Kidney (tissue), 14 donors: Measurements from ENCODE around the gene PTBP1. TPM values are rescaled to one million over a fixed set of nuclear protein-coding genes. Genes with fewer than 3 reads are reported as not detected.

Source experiments
- DNase-seq, 5 donors: peaks; one replicate each; pipeline ENCODE4 v3.0.0-alpha.2; 2013 to 2020
- FAIRE-seq: peaks from 2 replicates; lab custom pipeline; 2012; peaks lifted over from hg19 to GRCh38; lab: Jason Lieb, UNC
- H3K27ac ChIP-seq, 2 donors: one replicate each; pipeline ENCODE4 v1.7.0; 2013; ENCODE audit warnings: low read depth in 2 of 2, low read length in 2 of 2, inconsistent platforms in 1 of 2
- H3K27me3 ChIP-seq: one replicate; pipeline ENCODE4 v1.7.1; 2013; ENCODE audit warnings: low read length, inconsistent platforms; ENCODE audit not compliant: control insufficient read depth, insufficient read depth
- H3K36me3 ChIP-seq, 3 donors: one replicate each; pipeline versions ENCODE4 v1.7.0 to v1.7.1; 2013; ENCODE audit warnings: low read length in 3 of 3, control low read depth in 1 of 3, inconsistent platforms in 1 of 3; ENCODE audit not compliant: insufficient read depth in 3 of 3, control insufficient read depth in 2 of 3
- H3K4me1 ChIP-seq, 3 donors: one replicate each; pipeline versions ENCODE4 v1.7.0 to v1.7.1; 2013; ENCODE audit warnings: low read length in 3 of 3, inconsistent platforms in 1 of 3, low read depth in 1 of 3; ENCODE audit not compliant: control insufficient read depth in 2 of 3, insufficient read depth in 2 of 3
- H3K4me3 ChIP-seq, 3 donors: one replicate each; pipeline versions ENCODE4 v1.7.0 to v1.8.1; 2013; ENCODE audit warnings: low read length in 3 of 3, control low read depth in 1 of 3, inconsistent platforms in 1 of 3
- H3K9ac ChIP-seq, 3 donors: one replicate each; pipeline versions ENCODE4 v1.7.0 to v1.7.1; 2013; ENCODE audit warnings: low read length in 3 of 3, control low read depth in 1 of 3, inconsistent platforms in 1 of 3
- H3K9me3 ChIP-seq, 3 donors: one replicate each; pipeline versions ENCODE4 v1.7.0 to v1.7.1; 2013; ENCODE audit warnings: low read length in 3 of 3, control low read depth in 1 of 3, inconsistent platforms in 1 of 3; ENCODE audit not compliant: control insufficient read depth in 2 of 3, insufficient read depth in 1 of 3
- intact Hi-C: fragments of 100-400 bp; cut with DNase I; formaldehyde crosslinking; loops from one replicate; pipeline ENCODE4 v1.11.1; 2022
- polyA plus RNA-seq: library from polyadenylated mRNA; stranded (reverse); fragments of 350-450 nt; fragmentation: Illumina TruSeq; extraction: RNeasy Lipid Tissue Mini Kit (QIAGEN cat#74804); gene quantifications from one replicate; pipeline ENCODE4 v1.2.3, GENCODE V29; 2014; ENCODE audit warnings: low read depth, low replicate concordance; ENCODE audit not compliant: insufficient read depth
- total RNA-seq: library from RNA; stranded (reverse); fragmentation: NEBNext Ultra II Directional; extraction: Animal tissue kit (Norgen Biotek cat#: 25700); gene quantifications from one replicate; pipeline ENCODE4 v1.2.1, GENCODE V29; 2021
- TF ChIP-seq, protein P1 (sequence below): IDR thresholded peaks from 3 replicates; pipeline ENCODE4 v1.5.1; 2012; ENCODE audit warnings: mild to moderate bottlenecking, moderate library complexity, borderline replicate concordance; ENCODE audit not compliant: insufficient read depth; ENCODE audit errors: extremely low read depth
- donor health status: control.
- donor health status: control.
- donor health status: control.
- donor health status: control.
- donor health status: control.
- donor health status: DM: yes; HTN: yes; CAD: no.
- donor health status: Normal renal cell carcinoma (clear cell type).

The PTBP1 gene
- total and polyA plus RNA-seq, 2 donors from 2014 or later: 102 to 339 TPM

DNA sequence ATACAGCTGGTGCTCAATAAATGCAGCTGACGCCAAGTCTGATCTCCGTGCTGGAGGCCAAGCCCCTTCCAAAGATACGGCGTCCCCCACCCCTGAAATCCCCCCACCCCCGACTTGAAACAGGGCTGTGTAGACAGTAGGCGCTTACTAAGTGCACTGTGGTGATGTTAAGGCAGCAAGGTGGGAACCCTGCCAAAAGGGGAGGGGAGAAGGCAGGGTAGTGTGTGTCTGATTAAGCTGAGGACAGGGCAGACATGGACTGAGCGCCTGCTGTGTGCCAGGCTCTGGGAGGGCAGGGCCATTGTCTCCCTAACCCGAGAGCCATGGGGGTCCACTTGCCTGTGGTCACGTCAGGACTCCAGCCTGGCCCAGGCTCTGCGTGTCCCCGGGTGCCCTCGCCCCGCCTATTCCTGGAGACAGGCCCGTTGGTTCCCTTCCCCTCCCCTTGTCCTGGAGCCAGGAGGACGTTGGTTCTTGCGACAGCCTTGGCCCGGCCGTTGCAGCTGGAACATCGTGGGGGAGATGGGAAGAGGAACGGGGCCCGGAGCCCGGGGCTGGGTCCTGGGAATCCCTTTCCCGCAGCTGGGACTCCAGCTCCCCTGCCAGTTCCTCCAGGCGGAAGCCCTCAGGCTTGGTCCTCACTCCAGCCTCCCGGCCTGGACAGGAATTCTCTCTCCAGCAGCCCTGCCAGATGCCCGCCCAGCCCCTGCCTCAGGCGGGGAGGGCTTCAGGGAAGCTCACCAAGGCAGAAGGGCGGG, 53.1 kb downstream of the PTBP1 start:
- intact Hi-C loops: no loop called here
- no peak overlapping the region for H3K4me3 ChIP-seq

DNA sequence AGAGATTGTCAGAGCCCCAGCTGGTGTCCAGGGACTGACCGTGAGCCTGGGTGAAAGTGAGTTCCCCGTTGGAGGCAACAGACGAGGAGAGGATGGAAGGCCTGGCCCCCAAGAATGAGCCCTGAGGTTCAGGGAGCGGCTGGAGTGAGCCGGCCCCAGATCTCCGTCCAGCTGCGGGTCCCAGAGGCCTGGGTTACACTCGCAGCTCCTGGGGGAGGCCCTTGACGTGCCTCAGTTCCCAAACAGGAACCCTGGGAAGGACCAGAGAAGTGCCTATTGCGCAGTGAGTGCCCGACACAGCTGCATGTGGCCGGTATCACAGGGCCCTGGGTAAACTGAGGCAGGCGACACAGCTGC, 53.7 kb downstream of the PTBP1 start:
- Histone ChIP-seq H3K9ac (no peak overlapping the region), H3K9me3 (no peaks in the 10 kb centered on the region), H3K27ac (peak overlapping the region; percentile 78 to 80), H3K4me1 (peaks cover 0 to 7% (median 0%) of the 10 kb centered on the region in 3 donors), H3K27me3 (no peaks in the 10 kb centered on the region), H3K4me3 (no peak overlapping the region), H3K36me3 (no peaks in the 10 kb centered on the region)
- intact Hi-C loops: no loop called here
- TF ChIP-seq, protein P1, sequence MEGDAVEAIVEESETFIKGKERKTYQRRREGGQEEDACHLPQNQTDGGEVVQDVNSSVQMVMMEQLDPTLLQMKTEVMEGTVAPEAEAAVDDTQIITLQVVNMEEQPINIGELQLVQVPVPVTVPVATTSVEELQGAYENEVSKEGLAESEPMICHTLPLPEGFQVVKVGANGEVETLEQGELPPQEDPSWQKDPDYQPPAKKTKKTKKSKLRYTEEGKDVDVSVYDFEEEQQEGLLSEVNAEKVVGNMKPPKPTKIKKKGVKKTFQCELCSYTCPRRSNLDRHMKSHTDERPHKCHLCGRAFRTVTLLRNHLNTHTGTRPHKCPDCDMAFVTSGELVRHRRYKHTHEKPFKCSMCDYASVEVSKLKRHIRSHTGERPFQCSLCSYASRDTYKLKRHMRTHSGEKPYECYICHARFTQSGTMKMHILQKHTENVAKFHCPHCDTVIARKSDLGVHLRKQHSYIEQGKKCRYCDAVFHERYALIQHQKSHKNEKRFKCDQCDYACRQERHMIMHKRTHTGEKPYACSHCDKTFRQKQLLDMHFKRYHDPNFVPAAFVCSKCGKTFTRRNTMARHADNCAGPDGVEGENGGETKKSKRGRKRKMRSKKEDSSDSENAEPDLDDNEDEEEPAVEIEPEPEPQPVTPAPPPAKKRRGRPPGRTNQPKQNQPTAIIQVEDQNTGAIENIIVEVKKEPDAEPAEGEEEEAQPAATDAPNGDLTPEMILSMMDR: no peak
- FAIRE-seq: no peak
- DNase-seq: peak in 1 of 5 donors; percentile 83

More for the DNA sequence above, 53.1 kb downstream of the PTBP1 start:
- no peaks in the 10 kb centered on the region for H3K36me3 ChIP-seq
- DNase-seq (peak; percentile 55 to 98 (median 63)), FAIRE-seq (no peak)
- TF ChIP-seq, protein P1: no peak
- H3K27ac ChIP-seq: peak overlapping the region; percentile 78 to 80
- no peaks in the 10 kb centered on the region for H3K9me3 ChIP-seq
- no peaks in the 10 kb centered on the region for H3K27me3 ChIP-seq
- no peak overlapping the region for H3K9ac ChIP-seq
- H3K4me1 ChIP-seq: peaks cover 0 to 7% (median 0%) of the 10 kb centered on the region in 3 donors

DNA sequence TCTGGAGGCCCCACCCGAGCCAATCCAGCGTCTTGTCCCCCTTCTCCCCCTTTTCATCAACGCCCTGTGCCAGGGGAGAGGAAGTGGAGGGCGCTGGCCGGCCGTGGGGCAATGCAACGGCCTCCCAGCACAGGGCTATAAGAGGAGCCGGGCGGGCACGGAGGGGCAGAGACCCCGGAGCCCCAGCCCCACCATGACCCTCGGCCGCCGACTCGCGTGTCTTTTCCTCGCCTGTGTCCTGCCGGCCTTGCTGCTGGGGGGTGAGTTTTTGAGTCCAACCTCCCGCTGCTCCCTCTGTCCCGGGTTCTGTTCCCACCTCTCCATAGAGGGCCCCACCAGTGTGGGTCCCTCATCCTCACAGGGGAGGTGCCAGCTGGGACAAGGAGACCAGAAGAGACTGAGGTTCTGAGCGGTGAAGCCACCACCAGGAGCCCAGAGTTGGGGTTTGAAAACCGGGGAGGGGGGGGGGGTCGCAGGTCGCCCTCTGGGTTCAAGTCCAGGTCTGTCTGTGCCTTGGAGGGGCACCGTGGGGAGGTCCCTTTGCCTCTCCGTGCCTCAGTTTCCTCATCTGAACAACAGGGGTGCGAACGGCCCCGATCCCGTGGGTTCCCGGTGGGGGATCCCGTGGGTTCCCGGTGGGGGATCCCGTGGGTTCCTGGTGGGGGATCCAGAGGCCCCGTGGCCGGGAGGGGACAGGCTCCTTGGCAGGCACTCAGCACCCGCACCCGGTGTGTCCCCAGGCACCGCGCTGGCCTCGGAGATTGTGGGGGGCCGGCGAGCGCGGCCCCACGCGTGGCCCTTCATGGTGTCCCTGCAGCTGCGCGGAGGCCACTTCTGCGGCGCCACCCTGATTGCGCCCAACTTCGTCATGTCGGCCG, 55.1 kb downstream of the PTBP1 start, which contains the start of gene ELANE:
TSS of gene ELANE (plus strand) at position 168 of the 878 bp plus-strand sequence. CDS start at position 194, 26 bp downstream.
- Histone ChIP-seq H3K4me3 (no peak within 1 kb of the TSS), H3K9ac (no peak within 1 kb of the TSS), H3K27ac (peak within 1 kb of the TSS in 1 of 2 donors; percentile 80), H3K9me3 (no peaks in the 10 kb centered on the region), H3K27me3 (no peaks in the 10 kb centered on the region), H3K4me1 (peaks cover 0 to 7% (median 0%) of the 10 kb centered on the region in 3 donors), H3K36me3 (no peaks in the 10 kb centered on the region)
- DNase-seq: peak in 1 of 5 donors; percentile 75
- TF ChIP-seq, protein P1: no peak
- FAIRE-seq: no peak
- intact Hi-C loops: no loop called here
